Right lobe of liver (tissue), 6 donors: ENCODE results near the gene ZP2. TPM values are rescaled to one million over a fixed set of nuclear protein-coding genes. Genes with fewer than 3 reads are reported as not detected.

Experiments
- ATAC-seq, 4 donors: fragments of 200-7000 bp; cut with Tn5 transposase; one replicate each; pipeline ENCODE4 v1.9.1; 2020; ENCODE audit warnings: mild to moderate bottlenecking in 4 of 4, moderate library complexity in 4 of 4
- DNase-seq, 3 donors: peaks; one replicate each; pipeline ENCODE4 v3.0.0-alpha.2; 2020
- H3K27ac ChIP-seq, 3 donors: fragments of 200-600 bp; one replicate each; pipeline ENCODE4 v1.8.0; 2022
- H3K27me3 ChIP-seq, 2 donors: fragments of 200-600 bp; one replicate each; pipeline ENCODE4 v1.8.0; 2022
- H3K36me3 ChIP-seq, 4 donors: fragments of 200-600 bp; sonication (generic) in 1 of 4; one replicate each; pipeline versions ENCODE4 v1.5.1 to v1.8.0; 2017 to 2022; ENCODE audit warnings: control low read depth in 1 of 4
- H3K4me1 ChIP-seq, 4 donors: fragments of 200-600 bp; sonication (generic) in 1 of 4; one replicate each; pipeline versions ENCODE4 v1.5.1 to v1.8.0; 2017 to 2022; ENCODE audit warnings: control low read depth in 1 of 4
- H3K4me3 ChIP-seq, 3 donors: fragments of 200-600 bp; one replicate each; pipeline ENCODE4 v1.8.0; 2022
- H3K9me3 ChIP-seq, 4 donors: fragments of 200-600 bp; sonication (generic) in 1 of 4; one replicate each; pipeline versions ENCODE4 v1.5.1 to v1.8.0; 2017 to 2022; ENCODE audit warnings: control low read depth in 1 of 4
- CTCF ChIP-seq, 4 donors: fragments of 200-600 bp in 3 of 4; fragments of 450-650 bp in 1 of 4; IDR thresholded peaks; one replicate each; pipeline versions ENCODE4 v1.5.1 to v1.8.0; 2016 to 2022; ENCODE audit warnings: antibody characterized with exemption in 4 of 4, mild to moderate bottlenecking in 2 of 4
- POLR2A ChIP-seq: fragments of 450-650 bp; IDR thresholded peaks from one replicate; pipeline ENCODE4 v1.6.1; 2017; ENCODE audit warnings: antibody characterized with exemption, mild to moderate bottlenecking
- WGBS: methylation state at CpG from one replicate; pipeline ENCODE4 v1.1.6; 2018; ENCODE audit warnings: low coverage, low lambda C conversion rate; ENCODE audit not compliant: insufficient coverage; ENCODE audit errors: missing lambda C conversion rate; 5-methylcytosine and 5-hydroxymethylcytosine counted together
- intact Hi-C, 2 donors: fragments of 100-400 bp; cut with DNase I; formaldehyde crosslinking; loops; one replicate each; pipeline versions ENCODE4 v1.11.2 to v1.14.1; 2022
- total RNA-seq, 6 experiments: library from RNA; depleted of rRNA in 2 of 6; stranded (reverse); fragments of >200 nt in 2 of 6; fragmentation: NEBNext Ultra II Directional in 3 of 6; extraction: Animal tissue kit (Norgen Biotek cat#: 25700) in 3 of 6; gene quantifications; one replicate each; pipeline versions ENCODE4 v1.1.0 to v1.2.4, GENCODE V29; 2016 to 2023
- donor health status: DM: no; HTN: yes; CAD: no.
- donor health status: DM: no; HTN: no; CAD: no.
- donor health status: DM: no; HTN: no; CAD: no.
- donor health status: DM: no; HTN: yes; CAD: no.
- donor health status: DM: no; HTN: yes; CAD: no.

The ZP2 gene
- total RNA-seq, 6 experiments from 2014 or later: not detected

GRCh38 chr16:21184834-21185233, 26.5 kb downstream of the ZP2 start:
- H3K27ac ChIP-seq: no peak overlapping the region
- no peak overlapping the region for H3K4me3 ChIP-seq
- no peaks in the 10 kb centered on the region for H3K9me3 ChIP-seq
- intact Hi-C loops: loop anchor here in 1 of 2 donors (5.0 kb wide), 1 partner anchor 92 kb away; the partner anchor contains the start of gene CRYM
- no peaks in the 10 kb centered on the region for H3K27me3 ChIP-seq
- no peaks in the 10 kb centered on the region for H3K4me1 ChIP-seq
- ATAC-seq: no peak
- no peak for DNase-seq
- H3K36me3 ChIP-seq: no peaks in the 10 kb centered on the region
- WGBS: 67% methylated on average over 1 of the region's 3 CpGs
- TF ChIP-seq POLR2A: no peak
- TF ChIP-seq CTCF (IDR thresholded peaks at IDR 0.05): no peak

- Histone ChIP-seq H3K4me3 (no peak overlapping the region), H3K9me3 (no peaks in the 10 kb centered on the region), H3K27ac (no peak overlapping the region), H3K4me1 (no peaks in the 10 kb centered on the region), H3K27me3 (no peaks in the 10 kb centered on the region), H3K36me3 (no peaks in the 10 kb centered on the region)
- no peak for TF ChIP-seq POLR2A
- TF ChIP-seq CTCF (IDR thresholded peaks at IDR 0.05): no peak
- DNase-seq: no peak
- ATAC-seq: no peak
- WGBS: 69% methylated on average over 3 of the region's 3 CpGs
- intact Hi-C loops: no loop called here
Observed at GRCh38 chr16:21183995-21184394, 27.4 kb downstream of the ZP2 start.

- ATAC-seq: no peak
- 83% methylated on average over 3 of the region's 3 CpGs for WGBS
Observed at GRCh38 chr16:21179983-21180365, 31.4 kb downstream of the ZP2 start.

GRCh38 chr16:21179126-21179982, 32.0 kb downstream of the ZP2 start:
- no peaks in the 10 kb centered on the region for H3K9me3 ChIP-seq
- DNase-seq: no peak
- intact Hi-C loops: no loop called here
- H3K4me1 ChIP-seq: no peaks in the 10 kb centered on the region
- H3K27me3 ChIP-seq: no peaks in the 10 kb centered on the region
- H3K36me3 ChIP-seq: no peaks in the 10 kb centered on the region
- no peak for TF ChIP-seq POLR2A
- no peak for TF ChIP-seq CTCF (IDR thresholded peaks at IDR 0.05)
- ATAC-seq: no peak
- 68% methylated on average over 7 of the region's 13 CpGs for WGBS
- no peak overlapping the region for H3K27ac ChIP-seq
- no peak overlapping the region for H3K4me3 ChIP-seq

More at GRCh38 chr16:21179983-21180365, 31.4 kb downstream of the ZP2 start:
- TF ChIP-seq POLR2A (no peak), CTCF (IDR thresholded peaks at IDR 0.05) (no peak)
- Histone ChIP-seq H3K4me3 (no peak overlapping the region), H3K4me1 (no peaks in the 10 kb centered on the region), H3K36me3 (no peaks in the 10 kb centered on the region), H3K9me3 (no peaks in the 10 kb centered on the region), H3K27me3 (no peaks in the 10 kb centered on the region), H3K27ac (no peak overlapping the region)
- intact Hi-C loops: no loop called here
- no peak for DNase-seq
